HG03175 (cell line): ENCODE results near the gene TMEM134.

Experiments
- ATAC-seq: cut with Tn5 transposase; IDR thresholded peaks from one replicate; pipeline ENCODE4 v1.9.1; 2021; ENCODE audit warnings: mild to moderate bottlenecking, moderate library complexity; ENCODE audit not compliant: unreplicated experiment

The TMEM134 gene

GRCh38 chr11:67500831-67501715 lies 32.0 kb upstream of the TMEM134 start:
- ATAC-seq: no peak

DNA sequence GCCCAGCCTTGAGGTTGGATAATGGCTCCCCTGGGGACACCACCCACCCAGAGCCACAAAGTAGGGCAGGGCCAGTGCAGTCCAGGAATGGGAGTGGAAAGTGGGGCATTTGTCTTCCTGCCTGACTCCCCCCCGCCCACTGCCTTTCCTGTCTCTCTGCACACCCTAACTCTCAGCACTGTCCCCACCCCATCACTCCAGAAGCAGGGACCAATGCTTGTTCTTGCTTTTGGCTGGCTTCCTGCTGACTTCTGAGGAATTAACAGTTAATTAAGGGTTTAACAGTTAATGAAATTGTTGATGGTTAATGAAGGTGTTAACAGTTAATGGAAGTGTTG lies 31.4 kb upstream of the TMEM134 start:
- no peak for ATAC-seq

DNA sequence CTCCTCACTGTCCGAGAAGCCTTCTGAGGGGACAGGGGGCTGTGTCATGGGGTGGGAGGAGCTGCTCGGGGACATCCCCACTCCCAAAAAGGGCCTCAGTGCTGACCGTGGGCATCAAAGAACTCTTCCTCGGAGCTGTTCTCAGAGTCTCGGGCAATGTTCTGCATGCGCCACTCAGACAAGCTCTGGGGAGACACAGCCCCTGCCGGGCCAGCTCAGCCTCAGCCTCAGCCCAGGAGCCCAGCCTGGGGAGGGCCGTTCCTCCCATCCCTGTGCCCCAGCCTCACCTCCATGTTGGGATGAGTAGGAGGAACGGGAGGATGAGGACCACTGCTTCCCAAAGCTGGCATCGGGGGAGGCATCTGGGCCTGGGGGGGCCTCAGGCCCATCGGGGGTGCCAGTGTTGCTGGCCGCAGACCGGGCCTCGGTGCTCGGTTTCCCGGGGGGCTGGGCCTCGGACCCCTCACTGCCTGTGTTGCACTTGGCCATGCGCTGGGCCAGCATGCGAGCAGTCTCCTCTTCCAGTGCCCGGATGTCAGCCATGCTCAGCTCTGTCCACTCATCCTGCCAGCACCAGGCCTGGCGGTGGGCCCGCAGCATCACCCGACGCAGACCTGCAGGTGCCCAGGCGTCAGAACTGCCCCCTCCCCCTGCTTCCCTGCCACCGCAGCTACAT lies 30.9 kb upstream of the TMEM134 start:
- ATAC-seq: no peak

GRCh38 chr11:67498544-67498972 lies 29.5 kb upstream of the TMEM134 start:
- ATAC-seq: no peak

DNA sequence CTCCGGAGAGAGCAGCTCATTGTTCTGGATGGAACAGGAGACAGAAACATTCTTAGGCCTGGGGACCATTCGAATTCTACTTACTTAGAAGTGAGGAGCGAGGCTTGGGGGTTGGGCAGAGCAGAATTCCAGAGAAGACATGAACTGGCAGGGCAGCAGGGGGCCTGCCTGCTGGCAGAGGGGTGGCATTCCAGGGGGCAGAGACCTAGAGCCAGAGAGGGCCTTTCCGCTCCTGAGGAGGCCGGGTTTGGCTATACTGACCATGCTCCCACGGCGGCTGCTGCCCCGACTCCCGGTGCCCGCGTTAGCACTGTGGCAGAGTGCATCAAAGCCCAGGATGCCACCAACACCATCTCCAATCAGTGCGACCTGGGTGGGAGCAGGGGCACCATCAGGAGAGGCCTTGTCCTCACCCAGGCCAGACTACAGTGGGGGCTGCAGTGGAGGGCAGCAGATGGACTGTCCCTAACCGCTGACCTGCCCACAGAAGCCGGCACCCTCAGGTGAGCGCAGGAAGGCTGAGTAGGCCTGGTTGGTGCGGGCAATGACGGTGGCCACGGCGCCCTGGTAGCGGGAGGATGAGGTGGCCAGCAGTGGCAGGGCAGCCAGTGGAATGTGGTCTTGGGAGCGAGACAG lies 28.7 kb upstream of the TMEM134 start:
- no peak for ATAC-seq

DNA sequence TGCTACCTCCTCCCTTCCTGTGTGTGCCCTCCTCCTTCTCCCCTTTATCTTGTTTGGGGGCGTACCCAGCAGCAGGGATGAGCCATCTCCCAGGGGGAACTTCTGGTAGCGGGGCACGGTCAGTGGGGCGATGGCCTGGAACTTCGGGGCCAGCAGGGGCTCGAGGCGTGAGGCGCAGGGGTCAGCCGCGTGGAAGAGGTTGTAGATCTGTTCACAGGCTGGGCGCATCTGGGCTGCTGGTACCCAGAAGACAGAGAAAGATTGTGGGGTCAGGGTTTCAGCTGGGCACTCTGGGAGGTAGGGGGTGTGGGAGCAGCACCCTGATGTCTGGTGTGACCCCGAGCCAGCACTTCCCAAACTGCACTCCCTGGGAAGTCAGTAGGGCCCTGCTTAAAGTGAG lies 27.1 kb upstream of the TMEM134 start:
- ATAC-seq: no peak

DNA sequence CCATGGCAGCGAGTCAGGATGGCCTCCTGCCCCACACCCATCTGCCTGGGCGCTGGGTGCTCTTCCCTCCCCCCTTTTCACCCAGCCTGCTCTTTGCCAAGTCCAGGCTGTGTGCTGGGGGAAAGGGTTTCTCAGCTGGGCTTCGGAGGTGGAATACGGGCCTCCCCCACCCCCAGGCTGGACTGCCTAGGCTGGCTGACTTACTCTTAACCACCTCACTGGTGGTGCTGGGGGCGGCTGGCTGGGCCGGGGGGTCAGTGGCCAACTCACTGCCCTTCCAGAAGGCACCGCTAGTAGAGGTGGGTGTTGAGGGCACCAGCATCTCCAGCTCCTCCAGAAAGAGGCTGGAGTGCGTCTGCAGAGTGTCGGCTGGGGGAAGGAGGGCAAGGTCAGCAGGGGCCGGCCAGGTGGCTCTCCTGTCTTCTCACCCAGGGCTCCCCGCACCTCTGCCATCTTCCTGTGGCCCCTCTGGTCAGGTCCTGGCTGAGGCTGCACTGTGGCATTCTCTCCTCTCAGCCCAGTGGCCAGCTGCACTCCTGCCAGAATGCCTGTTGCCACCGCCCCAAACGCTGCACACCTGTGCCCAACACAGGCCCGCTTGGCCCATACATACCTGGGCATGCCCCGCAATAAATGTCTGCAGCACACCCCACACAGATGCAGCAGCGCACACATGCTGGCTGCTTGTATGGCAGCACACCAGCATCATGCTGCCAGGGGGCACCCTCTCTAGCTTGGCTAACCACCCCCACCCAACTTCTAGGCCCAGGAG lies 26.4 kb upstream of the TMEM134 start:
- ATAC-seq: no peak

DNA sequence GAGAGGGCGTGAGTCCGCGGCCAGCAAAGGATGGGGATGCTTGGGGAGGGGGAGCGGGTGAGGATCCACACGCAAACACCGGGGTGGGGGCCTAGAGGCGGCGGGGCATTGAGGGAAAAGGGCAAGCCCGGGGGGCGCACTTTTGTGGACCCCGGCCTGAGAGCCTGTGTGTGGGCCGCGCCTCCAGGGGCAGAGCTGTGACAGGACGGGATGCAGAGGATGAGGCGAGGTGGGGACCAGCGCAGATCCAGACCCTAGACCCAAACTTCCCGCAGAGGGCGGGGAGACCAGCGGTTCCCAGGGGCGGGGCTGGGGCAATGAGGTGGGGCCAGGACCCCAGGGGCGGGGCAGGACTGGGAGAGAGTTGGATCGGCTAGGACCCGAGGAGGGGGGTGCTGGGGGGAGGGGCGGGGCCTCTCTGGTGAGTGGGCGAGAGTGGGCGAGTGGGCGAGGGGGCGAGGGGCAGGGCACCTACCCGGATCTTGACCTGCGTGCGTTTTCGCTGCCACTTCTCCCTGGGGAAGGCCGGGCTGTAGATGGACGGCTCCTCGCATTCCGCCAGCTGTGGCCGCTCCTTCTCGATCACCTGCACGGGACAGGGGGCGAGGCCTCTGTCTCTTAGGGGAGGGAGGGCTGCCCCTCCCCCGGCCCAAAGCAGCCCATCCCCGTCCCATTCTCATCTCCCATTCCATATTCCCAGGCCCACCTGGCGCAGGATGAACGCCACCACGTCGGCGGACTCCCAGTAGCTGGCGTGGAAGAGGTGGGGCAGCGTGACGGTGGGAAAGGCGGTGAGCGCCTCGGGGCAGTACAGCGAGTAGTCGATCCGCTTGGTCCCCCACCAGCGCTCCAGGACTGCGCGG lies 25.6 kb upstream of the TMEM134 start:
- no peak for ATAC-seq

GRCh38 chr11:67493548-67494370 lies 24.7 kb upstream of the TMEM134 start:
- ATAC-seq: no peak

DNA sequence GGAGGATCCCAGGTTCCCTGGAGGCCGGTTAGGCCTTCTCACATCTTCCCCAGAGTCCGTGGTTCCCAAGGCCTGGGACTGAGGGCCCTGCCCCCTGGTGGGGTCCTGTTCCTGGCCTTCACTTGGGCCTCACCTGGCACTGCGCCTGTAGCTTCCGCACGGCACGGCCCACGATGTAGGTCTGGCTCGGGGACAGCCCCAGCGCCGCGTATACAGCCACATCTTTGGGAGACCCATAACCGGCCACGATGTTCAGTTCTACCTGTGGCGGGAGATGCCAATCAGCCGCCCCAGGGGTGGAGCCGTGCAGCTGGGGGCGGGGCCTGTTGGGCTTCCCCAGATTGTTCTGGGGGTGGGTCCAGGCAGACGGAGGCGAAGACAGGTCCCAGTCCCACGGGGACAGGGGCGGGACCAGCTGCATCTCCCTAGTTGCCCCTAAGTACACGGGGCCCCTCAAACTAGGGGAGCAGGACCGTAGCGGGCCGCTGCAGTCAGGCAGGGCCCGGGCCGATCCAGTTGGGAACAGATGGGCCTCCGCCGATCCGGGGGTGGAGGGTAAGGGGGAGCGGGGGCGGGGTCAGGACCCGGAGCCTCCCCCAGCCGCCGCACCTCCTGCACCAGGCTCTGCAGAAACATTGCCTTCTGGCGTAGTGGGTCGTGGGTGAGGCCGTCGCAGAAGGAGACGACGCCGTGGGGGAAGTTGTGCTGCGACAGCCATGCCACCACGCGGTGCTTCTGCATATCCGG lies 23.9 kb upstream of the TMEM134 start:
- ATAC-seq: no peak

DNA sequence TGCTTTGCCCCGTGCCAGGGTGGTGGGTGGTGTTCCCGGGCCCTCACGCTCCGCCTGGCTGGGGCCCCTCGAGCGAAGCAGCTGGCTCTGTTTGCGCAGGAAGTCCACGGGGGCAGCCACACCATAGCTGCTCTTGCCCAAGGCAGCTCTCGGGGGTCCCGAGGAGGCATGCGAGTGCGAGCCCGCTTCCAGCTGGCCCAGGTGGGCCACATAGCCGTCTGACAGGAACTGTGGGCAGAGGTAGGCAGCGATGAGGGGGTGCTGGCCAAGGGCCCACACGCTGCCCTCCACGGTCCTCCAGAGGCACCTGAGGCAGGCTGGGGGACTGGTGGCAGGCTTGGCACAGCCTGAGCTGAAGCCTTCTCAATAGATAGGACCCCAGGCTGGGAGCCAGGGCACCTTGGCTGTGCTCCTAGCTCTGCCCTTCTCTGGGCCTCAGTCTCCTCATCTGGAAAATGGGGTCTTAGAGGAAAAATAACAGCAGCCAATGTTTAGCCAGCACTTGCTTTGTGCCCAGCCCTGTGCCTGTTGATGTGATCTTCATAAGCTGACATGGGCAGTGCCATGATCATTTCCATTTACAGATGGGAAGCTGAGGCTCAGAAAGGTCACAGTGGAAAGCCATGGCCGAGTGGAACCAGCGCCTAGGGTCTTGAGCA lies 23.1 kb upstream of the TMEM134 start:
- no peak for ATAC-seq

GRCh38 chr11:67491276-67492068 lies 22.4 kb upstream of the TMEM134 start:
- no peak for ATAC-seq

GRCh38 chr11:67490727-67491065 lies 21.6 kb upstream of the TMEM134 start:
- no peak for ATAC-seq

DNA sequence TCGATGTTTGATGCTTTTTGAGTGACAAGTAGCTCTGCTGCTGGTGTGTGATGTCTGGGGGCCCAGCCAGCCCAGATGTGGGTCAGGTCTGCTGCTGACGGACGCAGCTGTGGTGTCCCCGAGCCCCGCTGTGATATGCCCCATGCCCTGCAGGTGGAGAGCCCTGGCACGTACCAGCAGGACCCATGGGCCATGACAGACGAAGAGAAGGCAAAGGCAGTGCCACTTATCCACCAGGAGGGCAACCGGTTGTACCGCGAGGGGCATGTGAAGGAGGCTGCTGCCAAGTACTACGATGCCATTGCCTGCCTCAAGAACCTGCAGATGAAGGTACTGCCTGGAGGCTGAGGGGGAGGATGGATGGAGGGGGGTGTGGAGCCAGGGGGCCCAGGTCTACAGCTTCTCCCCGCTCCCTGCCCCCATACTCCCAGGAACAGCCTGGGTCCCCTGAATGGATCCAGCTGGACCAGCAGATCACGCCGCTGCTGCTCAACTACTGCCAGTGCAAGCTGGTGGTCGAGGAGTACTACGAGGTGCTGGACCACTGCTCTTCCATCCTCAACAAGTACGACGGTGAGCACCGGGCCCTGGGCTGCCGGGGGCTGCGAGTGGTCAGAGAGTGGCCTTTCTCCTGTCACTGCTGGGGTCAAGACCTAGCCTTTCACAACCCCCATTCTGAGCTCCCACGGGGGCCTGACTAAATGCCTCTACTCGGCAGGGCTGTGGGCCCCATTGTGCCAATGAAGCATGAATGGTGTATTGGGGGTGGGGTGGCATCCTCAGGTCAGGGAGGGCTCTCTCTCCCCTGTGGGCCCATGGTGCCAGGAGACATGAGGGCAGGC lies 21.1 kb upstream of the TMEM134 start:
- no peak for ATAC-seq

- no peak for ATAC-seq
Observed at GRCh38 chr11:67489203-67489884, 20.3 kb upstream of the TMEM134 start.
